Memory B cell (primary cell): ENCODE data around the gene FHDC1.

Experiments
- ATAC-seq: fragments of 150-1000 bp; cut with Tn5 transposase; 2 replicates; pipeline ENCODE4 v1.10.0; 2021; ENCODE audit warnings: low read depth, mild to moderate bottlenecking, moderate library complexity
- DNase-seq, 2 donors: peaks; one replicate each; pipeline ENCODE4 v3.0.0; 2022; ENCODE audit warnings: low spot score in 2 of 2
- H3K27ac Mint-ChIP-seq: one replicate; pipeline ENCODE4 v1.8.0; 2022; ENCODE audit warnings: mild to moderate bottlenecking, moderate library complexity, mixed read lengths
- H3K27me3 Mint-ChIP-seq: one replicate; pipeline ENCODE4 v1.8.0; 2022; ENCODE audit warnings: mixed read lengths
- H3K36me3 Mint-ChIP-seq: one replicate; pipeline ENCODE4 v1.8.0; 2022; ENCODE audit warnings: mild to moderate bottlenecking, mixed read lengths
- H3K4me1 Mint-ChIP-seq: one replicate; pipeline ENCODE4 v1.8.0; 2022; ENCODE audit warnings: mixed read lengths
- H3K4me3 Mint-ChIP-seq: one replicate; pipeline ENCODE4 v1.8.0; 2022; ENCODE audit warnings: mild to moderate bottlenecking, moderate library complexity, mixed read lengths
- H3K9me3 Mint-ChIP-seq: one replicate; pipeline ENCODE4 v1.8.0; 2022; ENCODE audit warnings: mixed read lengths

Gene FHDC1

GRCh38 chr4:153024466-153024865 lies 88.3 kb downstream of the FHDC1 start:
- peaks cover 4% of the 10 kb centered on the region for H3K4me1 Mint-ChIP-seq
- DNase-seq: no peak
- peaks cover 6% of the 10 kb centered on the region for H3K9me3 Mint-ChIP-seq
- H3K27me3 Mint-ChIP-seq: no peaks in the 10 kb centered on the region
- no peak overlapping the region for H3K27ac Mint-ChIP-seq
- peaks cover 6% of the 10 kb centered on the region for H3K36me3 Mint-ChIP-seq
- no peak overlapping the region for H3K4me3 Mint-ChIP-seq
- ATAC-seq: no peak

GRCh38 chr4:153025406-153025805 lies 89.3 kb downstream of the FHDC1 start:
- Mint-ChIP-seq H3K4me1 (peaks cover 4% of the 10 kb centered on the region), H3K36me3 (peaks cover 11% of the 10 kb centered on the region), H3K27ac (no peak overlapping the region), H3K27me3 (peaks cover 1% of the 10 kb centered on the region), H3K9me3 (peaks cover 11% of the 10 kb centered on the region), H3K4me3 (no peak overlapping the region)
- DNase-seq (no peak), ATAC-seq (no peak)

- H3K4me3 Mint-ChIP-seq: no peak overlapping the region
- no peak for DNase-seq
- peaks cover 1% of the 10 kb centered on the region for H3K27me3 Mint-ChIP-seq
- H3K4me1 Mint-ChIP-seq: peaks cover 4% of the 10 kb centered on the region
- peaks cover 12% of the 10 kb centered on the region for H3K9me3 Mint-ChIP-seq
- ATAC-seq: no peak
- H3K27ac Mint-ChIP-seq: no peak overlapping the region
- H3K36me3 Mint-ChIP-seq: peaks cover 11% of the 10 kb centered on the region
Measured at GRCh38 chr4:153026591-153027346, 90.6 kb downstream of the FHDC1 start.

GRCh38 chr4:153027866-153028265 lies 91.7 kb downstream of the FHDC1 start:
- H3K4me3 Mint-ChIP-seq: no peak overlapping the region
- H3K9me3 Mint-ChIP-seq: peaks cover 12% of the 10 kb centered on the region
- H3K36me3 Mint-ChIP-seq: peaks cover 11% of the 10 kb centered on the region
- ATAC-seq: no peak
- H3K27me3 Mint-ChIP-seq: peaks cover 1% of the 10 kb centered on the region
- peaks cover 4% of the 10 kb centered on the region for H3K4me1 Mint-ChIP-seq
- no peak for DNase-seq
- H3K27ac Mint-ChIP-seq: no peak overlapping the region

GRCh38 chr4:153028535-153028934 lies 92.4 kb downstream of the FHDC1 start:
- peaks cover 6% of the 10 kb centered on the region for H3K4me1 Mint-ChIP-seq
- DNase-seq (no peak), ATAC-seq (no peak)
- peaks cover 1% of the 10 kb centered on the region for H3K27me3 Mint-ChIP-seq
- peaks cover 12% of the 10 kb centered on the region for H3K9me3 Mint-ChIP-seq
- no peak overlapping the region for H3K4me3 Mint-ChIP-seq
- peaks cover 11% of the 10 kb centered on the region for H3K36me3 Mint-ChIP-seq
- H3K27ac Mint-ChIP-seq: no peak overlapping the region
